ENCODE measurements around the gene KAT5. TPM values are rescaled to one million over a fixed set of nuclear protein-coding genes. Genes with fewer than 3 reads are reported as not detected.

The KAT5 gene
- total and polyA plus RNA-seq, 2 of the 13 experiments (the other 11 are each of a cell fraction or from before 2014, with no cell fraction given) = 35.2 to 48.3 TPM

GRCh38 chr11:65744026-65744698 is 32.1 kb downstream of the KAT5 start (continued):
- TF ChIP-seq ZNF260 (CRISPR knock-in tag; IDR thresholded peaks at IDR 0.05; ENCODE audit: borderline replicate concordance, low read depth) = no peak
- peak; percentile 40; the same call in 1 of the 2 replicates for TF ChIP-seq FOSL2 (CRISPR knock-in tag; IDR thresholded peaks at IDR 0.05)
- no peak for TF ChIP-seq ZNF501 (CRISPR knock-in tag; IDR thresholded peaks at IDR 0.05)
- TF ChIP-seq TBP (CRISPR knock-in tag; IDR thresholded peaks at IDR 0.05) = no peak
- TF ChIP-seq, protein P1, sequence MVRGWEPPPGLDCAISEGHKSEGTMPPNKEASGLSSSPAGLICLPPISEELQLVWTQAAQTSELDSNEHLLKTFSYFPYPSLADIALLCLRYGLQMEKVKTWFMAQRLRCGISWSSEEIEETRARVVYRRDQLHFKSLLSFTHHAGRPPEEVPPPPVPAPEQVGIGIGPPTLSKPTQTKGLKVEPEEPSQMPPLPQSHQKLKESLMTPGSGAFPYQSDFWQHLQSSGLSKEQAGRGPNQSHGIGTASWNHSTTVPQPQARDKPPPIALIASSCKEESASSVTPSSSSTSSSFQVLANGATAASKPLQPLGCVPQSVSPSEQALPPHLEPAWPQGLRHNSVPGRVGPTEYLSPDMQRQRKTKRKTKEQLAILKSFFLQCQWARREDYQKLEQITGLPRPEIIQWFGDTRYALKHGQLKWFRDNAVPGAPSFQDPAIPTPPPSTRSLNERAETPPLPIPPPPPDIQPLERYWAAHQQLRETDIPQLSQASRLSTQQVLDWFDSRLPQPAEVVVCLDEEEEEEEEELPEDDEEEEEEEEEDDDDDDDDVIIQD (CRISPR knock-in tag; IDR thresholded peaks at IDR 0.05; ENCODE audit: low read depth) = 0 out of 2 replicates have a peak, but pooled peaks have one; percentile 18
- no peak for TF ChIP-seq GABPA (IDR thresholded peaks at IDR 0.05; ENCODE audit: low read depth, low read length)
- TF ChIP-seq GABPA (CRISPR knock-in tag; IDR thresholded peaks at IDR 0.05; ENCODE audit: low read depth) = peak; percentile 57
- no peak for TF ChIP-seq RNF2 (conservative IDR thresholded peaks at IDR 0.05; ENCODE audit: low read depth)
- TF ChIP-seq, protein P2, sequence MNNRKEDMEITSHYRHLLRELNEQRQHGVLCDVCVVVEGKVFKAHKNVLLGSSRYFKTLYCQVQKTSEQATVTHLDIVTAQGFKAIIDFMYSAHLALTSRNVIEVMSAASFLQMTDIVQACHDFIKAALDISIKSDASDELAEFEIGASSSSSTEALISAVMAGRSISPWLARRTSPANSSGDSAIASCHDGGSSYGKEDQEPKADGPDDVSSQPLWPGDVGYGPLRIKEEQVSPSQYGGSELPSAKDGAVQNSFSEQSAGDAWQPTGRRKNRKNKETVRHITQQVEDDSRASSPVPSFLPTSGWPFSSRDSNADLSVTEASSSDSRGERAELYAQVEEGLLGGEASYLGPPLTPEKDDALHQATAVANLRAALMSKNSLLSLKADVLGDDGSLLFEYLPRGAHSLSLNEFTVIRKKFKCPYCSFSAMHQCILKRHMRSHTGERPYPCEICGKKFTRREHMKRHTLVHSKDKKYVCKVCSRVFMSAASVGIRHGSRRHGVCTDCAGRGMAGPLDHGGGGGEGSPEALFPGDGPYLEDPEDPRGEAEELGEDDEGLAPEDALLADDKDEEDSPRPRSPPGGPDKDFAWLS (CRISPR knock-in tag; IDR thresholded peaks at IDR 0.05; ENCODE audit: borderline replicate concordance) = no peak
- TF ChIP-seq, protein P3, sequence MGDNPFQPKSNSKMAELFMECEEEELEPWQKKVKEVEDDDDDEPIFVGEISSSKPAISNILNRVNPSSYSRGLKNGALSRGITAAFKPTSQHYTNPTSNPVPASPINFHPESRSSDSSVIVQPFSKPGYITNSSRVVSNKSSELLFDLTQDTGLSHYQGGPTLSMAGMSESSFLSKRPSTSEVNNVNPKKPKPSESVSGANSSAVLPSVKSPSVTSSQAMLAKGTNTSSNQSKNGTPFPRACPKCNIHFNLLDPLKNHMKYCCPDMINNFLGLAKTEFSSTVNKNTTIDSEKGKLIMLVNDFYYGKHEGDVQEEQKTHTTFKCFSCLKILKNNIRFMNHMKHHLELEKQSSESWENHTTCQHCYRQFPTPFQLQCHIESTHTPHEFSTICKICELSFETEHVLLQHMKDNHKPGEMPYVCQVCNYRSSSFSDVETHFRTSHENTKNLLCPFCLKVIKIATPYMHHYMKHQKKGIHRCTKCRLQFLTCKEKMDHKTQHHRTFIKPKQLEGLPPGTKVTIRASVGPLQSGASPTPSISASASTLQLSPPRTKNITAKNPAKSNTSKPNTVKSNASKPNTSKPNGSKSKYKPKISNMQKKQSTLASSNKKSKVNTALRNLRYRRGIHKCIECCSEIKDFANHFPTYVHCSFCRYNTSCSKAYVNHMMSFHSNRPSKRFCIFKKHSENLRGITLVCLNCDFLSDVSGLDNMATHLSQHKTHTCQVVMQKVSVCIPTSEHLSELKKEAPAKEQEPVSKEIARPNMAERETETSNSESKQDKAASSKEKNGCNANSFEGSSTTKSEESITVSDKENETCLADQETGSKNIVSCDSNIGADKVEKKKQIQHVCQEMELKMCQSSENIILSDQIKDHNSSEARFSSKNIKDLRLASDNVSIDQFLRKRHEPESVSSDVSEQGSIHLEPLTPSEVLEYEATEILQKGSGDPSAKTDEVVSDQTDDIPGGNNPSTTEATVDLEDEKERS (CRISPR knock-in tag; IDR thresholded peaks at IDR 0.05) = no peak
- no peak for TF ChIP-seq PRMT3 (CRISPR knock-in tag; IDR thresholded peaks at IDR 0.05; ENCODE audit: borderline replicate concordance, low read depth)
- no peak for TF ChIP-seq CREBL2 (CRISPR knock-in tag; IDR thresholded peaks at IDR 0.05; ENCODE audit: borderline replicate concordance)
- TF ChIP-seq ZNF335 (CRISPR knock-in tag; IDR thresholded peaks at IDR 0.05) = no peak
- TF ChIP-seq KLF9 (CRISPR knock-in tag; IDR thresholded peaks at IDR 0.05; ENCODE audit: low read depth) = no peak
- no peak for TF ChIP-seq POLR2AphosphoS2 (IDR thresholded peaks at IDR 0.05; ENCODE audit: low read depth, low read length)
- TF ChIP-seq, protein P4, sequence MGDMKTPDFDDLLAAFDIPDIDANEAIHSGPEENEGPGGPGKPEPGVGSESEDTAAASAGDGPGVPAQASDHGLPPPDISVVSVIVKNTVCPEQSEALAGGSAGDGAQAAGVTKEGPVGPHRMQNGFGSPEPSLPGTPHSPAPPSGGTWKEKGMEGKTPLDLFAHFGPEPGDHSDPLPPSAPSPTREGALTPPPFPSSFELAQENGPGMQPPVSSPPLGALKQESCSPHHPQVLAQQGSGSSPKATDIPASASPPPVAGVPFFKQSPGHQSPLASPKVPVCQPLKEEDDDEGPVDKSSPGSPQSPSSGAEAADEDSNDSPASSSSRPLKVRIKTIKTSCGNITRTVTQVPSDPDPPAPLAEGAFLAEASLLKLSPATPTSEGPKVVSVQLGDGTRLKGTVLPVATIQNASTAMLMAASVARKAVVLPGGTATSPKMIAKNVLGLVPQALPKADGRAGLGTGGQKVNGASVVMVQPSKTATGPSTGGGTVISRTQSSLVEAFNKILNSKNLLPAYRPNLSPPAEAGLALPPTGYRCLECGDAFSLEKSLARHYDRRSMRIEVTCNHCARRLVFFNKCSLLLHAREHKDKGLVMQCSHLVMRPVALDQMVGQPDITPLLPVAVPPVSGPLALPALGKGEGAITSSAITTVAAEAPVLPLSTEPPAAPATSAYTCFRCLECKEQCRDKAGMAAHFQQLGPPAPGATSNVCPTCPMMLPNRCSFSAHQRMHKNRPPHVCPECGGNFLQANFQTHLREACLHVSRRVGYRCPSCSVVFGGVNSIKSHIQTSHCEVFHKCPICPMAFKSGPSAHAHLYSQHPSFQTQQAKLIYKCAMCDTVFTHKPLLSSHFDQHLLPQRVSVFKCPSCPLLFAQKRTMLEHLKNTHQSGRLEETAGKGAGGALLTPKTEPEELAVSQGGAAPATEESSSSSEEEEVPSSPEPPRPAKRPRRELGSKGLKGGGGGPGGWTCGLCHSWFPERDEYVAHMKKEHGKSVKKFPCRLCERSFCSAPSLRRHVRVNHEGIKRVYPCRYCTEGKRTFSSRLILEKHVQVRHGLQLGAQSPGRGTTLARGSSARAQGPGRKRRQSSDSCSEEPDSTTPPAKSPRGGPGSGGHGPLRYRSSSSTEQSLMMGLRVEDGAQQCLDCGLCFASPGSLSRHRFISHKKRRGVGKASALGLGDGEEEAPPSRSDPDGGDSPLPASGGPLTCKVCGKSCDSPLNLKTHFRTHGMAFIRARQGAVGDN (CRISPR knock-in tag; IDR thresholded peaks at IDR 0.05) = peak; percentile 38
- TF ChIP-seq U2AF1 (optimal IDR thresholded peaks at IDR 0.05; ENCODE audit: low read depth, low read length) = peak; percentile 48
- TF ChIP-seq ATAD3A (CRISPR knock-in tag; IDR thresholded peaks at IDR 0.05) = no peak
- TF ChIP-seq CENPX (CRISPR knock-in tag; IDR thresholded peaks at IDR 0.05) = no peak
